Activated naive CD8-positive, alpha-beta T cell treated with anti-CD3 and anti-CD28 coated beads, Interleukin-2, amount 10 ng/mL, durations not matched to agents 7 days and 5 days (primary cell): ENCODE results near the gene REPS2. TPM values are rescaled to one million over a fixed set of nuclear protein-coding genes. Genes with fewer than 3 reads are reported as not detected.

Source experiments
- ATAC-seq: fragments of 150-1000 bp; cut with Tn5 transposase; one replicate; pipeline ENCODE4 v1.10.0; 2021; ENCODE audit warnings: low read depth, moderate library complexity
- POLR2A ChIA-PET: fragments of 350-600 bp; sonication (Branson Sonifier 250); formaldehyde crosslinking; loops from one replicate; lab custom pipeline; 2021; ENCODE audit warnings: antibody characterized with exemption; lab: Charles Lee
- DNase-seq: peaks from one replicate; pipeline ENCODE4 v3.0.0; 2021
- H3K27ac Mint-ChIP-seq: one replicate; pipeline ENCODE4 v1.8.0; 2022; ENCODE audit warnings: mild to moderate bottlenecking, mixed read lengths
- H3K27me3 Mint-ChIP-seq: one replicate; pipeline ENCODE4 v1.8.0; 2022; ENCODE audit warnings: mild to moderate bottlenecking, moderate library complexity, mixed read lengths
- H3K36me3 Mint-ChIP-seq: one replicate; pipeline ENCODE4 v1.8.0; 2021; ENCODE audit warnings: mild to moderate bottlenecking, mixed read lengths
- H3K4me1 Mint-ChIP-seq: one replicate; pipeline ENCODE4 v1.8.0; 2021; ENCODE audit warnings: mixed read lengths
- H3K4me3 Mint-ChIP-seq: one replicate; pipeline ENCODE4 v1.8.0; 2022; ENCODE audit warnings: mild to moderate bottlenecking, moderate library complexity, mixed read lengths
- H3K9me3 Mint-ChIP-seq: one replicate; pipeline ENCODE4 v1.8.0; 2021; ENCODE audit warnings: mixed read lengths
- total RNA-seq, 2 experiments: library from RNA; stranded (reverse); gene quantifications; one replicate each; pipeline ENCODE4 v1.2.3, GENCODE V29; 2021

Gene REPS2
- total RNA-seq, 2 experiments from 2014 or later = 0.08 to 0.31 TPM

GRCh38 chrX:17161991-17162390 lies 215.5 kb downstream of the REPS2 start:
- no peaks in the 10 kb centered on the region for H3K27me3 Mint-ChIP-seq
- H3K27ac Mint-ChIP-seq = no peak overlapping the region
- H3K9me3 Mint-ChIP-seq = peaks cover 4% of the 10 kb centered on the region
- H3K36me3 Mint-ChIP-seq = no peaks in the 10 kb centered on the region
- H3K4me1 Mint-ChIP-seq = no peaks in the 10 kb centered on the region
- ATAC-seq (no peak), DNase-seq (no peak)
- POLR2A ChIA-PET = no interaction called here
- no peak overlapping the region for H3K4me3 Mint-ChIP-seq

- Mint-ChIP-seq H3K4me3 (no peak overlapping the region), H3K27me3 (no peaks in the 10 kb centered on the region), H3K27ac (no peak overlapping the region), H3K9me3 (peaks cover 4% of the 10 kb centered on the region), H3K36me3 (no peaks in the 10 kb centered on the region), H3K4me1 (no peaks in the 10 kb centered on the region)
- POLR2A ChIA-PET = no interaction called here
- no peak for DNase-seq
- ATAC-seq = no peak
Observed at GRCh38 chrX:17164079-17164478, 217.6 kb downstream of the REPS2 start.

- no peak for ATAC-seq
- peaks cover 4% of the 10 kb centered on the region for H3K9me3 Mint-ChIP-seq
Observed at GRCh38 chrX:17164941-17165340, 218.5 kb downstream of the REPS2 start.

GRCh38 chrX:17167915-17168314 lies 221.5 kb downstream of the REPS2 start:
- H3K9me3 Mint-ChIP-seq = peaks cover 2% of the 10 kb centered on the region
- POLR2A ChIA-PET = no interaction called here
- no peak overlapping the region for H3K27ac Mint-ChIP-seq
- no peaks in the 10 kb centered on the region for H3K27me3 Mint-ChIP-seq
- no peaks in the 10 kb centered on the region for H3K36me3 Mint-ChIP-seq
- no peak overlapping the region for H3K4me3 Mint-ChIP-seq
- DNase-seq (no peak), ATAC-seq (no peak)
- H3K4me1 Mint-ChIP-seq = no peaks in the 10 kb centered on the region

More at GRCh38 chrX:17164941-17165340, 218.5 kb downstream of the REPS2 start:
- no peak overlapping the region for H3K27ac Mint-ChIP-seq
- POLR2A ChIA-PET = no interaction called here
- no peak for DNase-seq
- H3K27me3 Mint-ChIP-seq = no peaks in the 10 kb centered on the region
- no peaks in the 10 kb centered on the region for H3K4me1 Mint-ChIP-seq
- no peaks in the 10 kb centered on the region for H3K36me3 Mint-ChIP-seq
- H3K4me3 Mint-ChIP-seq = no peak overlapping the region

- no peaks in the 10 kb centered on the region for H3K4me1 Mint-ChIP-seq
Observed at GRCh38 chrX:17170973-17171372, 224.5 kb downstream of the REPS2 start.

GRCh38 chrX:17174671-17175070 lies 228.2 kb downstream of the REPS2 start:
- POLR2A ChIA-PET = no interaction called here
- Mint-ChIP-seq H3K27ac (no peak overlapping the region), H3K36me3 (no peaks in the 10 kb centered on the region), H3K4me3 (no peak overlapping the region), H3K9me3 (no peaks in the 10 kb centered on the region), H3K4me1 (no peaks in the 10 kb centered on the region), H3K27me3 (no peaks in the 10 kb centered on the region)
- ATAC-seq (no peak), DNase-seq (no peak)

More at GRCh38 chrX:17170973-17171372, 224.5 kb downstream of the REPS2 start:
- DNase-seq = no peak
- H3K9me3 Mint-ChIP-seq = no peaks in the 10 kb centered on the region
- no peak overlapping the region for H3K27ac Mint-ChIP-seq
- ATAC-seq = no peak
- no peak overlapping the region for H3K4me3 Mint-ChIP-seq
- POLR2A ChIA-PET = no interaction called here
- H3K27me3 Mint-ChIP-seq = no peaks in the 10 kb centered on the region
- H3K36me3 Mint-ChIP-seq = no peaks in the 10 kb centered on the region

GRCh38 chrX:17182317-17182716 lies 235.9 kb downstream of the REPS2 start:
- peaks cover 2% of the 10 kb centered on the region for H3K27me3 Mint-ChIP-seq
- DNase-seq (no peak), ATAC-seq (no peak)
- H3K9me3 Mint-ChIP-seq = no peaks in the 10 kb centered on the region
- no peaks in the 10 kb centered on the region for H3K36me3 Mint-ChIP-seq
- no peaks in the 10 kb centered on the region for H3K4me1 Mint-ChIP-seq
- H3K4me3 Mint-ChIP-seq = no peak overlapping the region
- no peak overlapping the region for H3K27ac Mint-ChIP-seq
- POLR2A ChIA-PET = no interaction called here

- no peak for ATAC-seq
- POLR2A ChIA-PET = no interaction called here
- H3K9me3 Mint-ChIP-seq = no peaks in the 10 kb centered on the region
Observed at GRCh38 chrX:17183566-17183965, 237.1 kb downstream of the REPS2 start.

GRCh38 chrX:17185431-17185830 lies 239.0 kb downstream of the REPS2 start:
- Mint-ChIP-seq H3K4me3 (no peak overlapping the region), H3K9me3 (no peaks in the 10 kb centered on the region)

More at GRCh38 chrX:17183566-17183965, 237.1 kb downstream of the REPS2 start:
- Mint-ChIP-seq H3K27ac (no peak overlapping the region), H3K27me3 (peaks cover 2% of the 10 kb centered on the region), H3K4me3 (no peak overlapping the region), H3K4me1 (no peaks in the 10 kb centered on the region), H3K36me3 (no peaks in the 10 kb centered on the region)
- DNase-seq = no peak

GRCh38 chrX:17187136-17187756 lies 240.8 kb downstream of the REPS2 start:
- ATAC-seq (no peak), DNase-seq (no peak)
- Mint-ChIP-seq H3K9me3 (no peaks in the 10 kb centered on the region), H3K4me1 (no peaks in the 10 kb centered on the region), H3K36me3 (no peaks in the 10 kb centered on the region), H3K4me3 (no peak overlapping the region), H3K27ac (no peak overlapping the region), H3K27me3 (no peaks in the 10 kb centered on the region)
- POLR2A ChIA-PET = no interaction called here

More at GRCh38 chrX:17185431-17185830, 239.0 kb downstream of the REPS2 start:
- POLR2A ChIA-PET = no interaction called here
- ATAC-seq (no peak), DNase-seq (no peak)
- Mint-ChIP-seq H3K36me3 (no peaks in the 10 kb centered on the region), H3K27me3 (peaks cover 2% of the 10 kb centered on the region), H3K4me1 (no peaks in the 10 kb centered on the region), H3K27ac (no peak overlapping the region)

GRCh38 chrX:17192106-17192505 lies 245.6 kb downstream of the REPS2 start:
- Mint-ChIP-seq H3K27me3 (no peaks in the 10 kb centered on the region), H3K4me1 (no peaks in the 10 kb centered on the region), H3K9me3 (no peaks in the 10 kb centered on the region), H3K27ac (no peak overlapping the region), H3K36me3 (no peaks in the 10 kb centered on the region), H3K4me3 (no peak overlapping the region)
- POLR2A ChIA-PET = no interaction called here
- ATAC-seq (no peak), DNase-seq (no peak)

Other genes starting within 250 kb of the REPS2 start
- 1 to 10 TPM; 6.0 to 6.9 TPM for gene CTPS2, start 234.0 kb upstream of the REPS2 start, total RNA-seq
- gene SYAP1, start 227.0 kb upstream of the REPS2 start, total RNA-seq = 10 to 100 TPM; 15.9 to 17.2 TPM
- gene TXLNG, start 160.2 kb upstream of the REPS2 start, total RNA-seq = 10 to 100 TPM; 10.7 to 13.2 TPM
- gene RBBP7, start 76.3 kb upstream of the REPS2 start, total RNA-seq = 100 to 1,000 TPM; 149 to 150 TPM